Measurements from ENCODE around the gene DCLRE1A. TPM values are rescaled to one million over a fixed set of nuclear protein-coding genes. Genes with fewer than 3 reads are reported as not detected.

The DCLRE1A gene
- total and polyA plus RNA-seq, 2 experiments from 2014 or later = 6.1 to 13.8 TPM

GRCh38 chr10:113879691-113880090 lies 25.8 kb upstream of the DCLRE1A start (continued):
- TF ChIP-seq REST (IDR thresholded peaks at IDR 0.05; ENCODE audit: unreplicated experiment) = no peak
- no peak for TF ChIP-seq EZH2phosphoT487 (IDR thresholded peaks at IDR 0.05; ENCODE audit: unreplicated experiment)
- TF ChIP-seq EZH2 (IDR thresholded peaks at IDR 0.05; ENCODE audit: low read depth, unreplicated experiment) = no peak
- no peak for TF ChIP-seq NANOG (IDR thresholded peaks at IDR 0.05; ENCODE audit: borderline replicate concordance)
- no peak for TF ChIP-seq ZNF462 (CRISPR knock-in tag; IDR thresholded peaks at IDR 0.05)
- no peak for TF ChIP-seq STAT1 (IDR thresholded peaks at IDR 0.05; ENCODE audit: unreplicated experiment)

GRCh38 chr10:113876461-113876860 lies 22.6 kb upstream of the DCLRE1A start:
- no peaks in the 10 kb centered on the region for H3K9me2 ChIP-seq (ENCODE audit: insufficient read depth)
- DNase-seq (ENCODE audit: low spot score) (no peak), ATAC-seq (no peak)
- no peak overlapping the region for H3K4me2 ChIP-seq
- H3K4me3 ChIP-seq = no peak overlapping the region
- H3K79me2 ChIP-seq (replicated peaks; ENCODE audit: insufficient read depth) = peaks cover 53% of the 10 kb centered on the region
- Mint-ChIP-seq H3K9me3 (peaks cover 8% of the 10 kb centered on the region; the same call in 2 of the 3 replicates), H3K4me3 (no peak overlapping the region), H3K36me3 (ENCODE audit: low read depth) (peaks cover 20% of the 10 kb centered on the region), H3K4me1 (peaks cover under 1% of the 10 kb centered on the region; the same call in 2 of the 3 replicates), H3K27ac (no peak overlapping the region), H3K27me3 (ENCODE audit: insufficient read depth, low read depth, poor library complexity) (no peaks in the 10 kb centered on the region)
- H3K36me3 ChIP-seq (ENCODE audit: insufficient read depth) = peaks cover 12% of the 10 kb centered on the region
- no peak overlapping the region for H2AFZ ChIP-seq
- H3K27ac ChIP-seq (ENCODE audit: low read depth) = no peak overlapping the region
- H3F3A ChIP-seq (replicated peaks; ENCODE audit: low read depth) = no peaks in the 10 kb centered on the region
- H4K20me1 ChIP-seq (replicated peaks; ENCODE audit: insufficient read depth) = no peaks in the 10 kb centered on the region; the same call in 1 of the 2 replicates
- no peaks in the 10 kb centered on the region for H3K27me3 ChIP-seq (ENCODE audit: insufficient read depth)
- no peaks in the 10 kb centered on the region for H3K4me1 ChIP-seq (ENCODE audit: insufficient read depth)
- TF ChIP-seq EZH2 (IDR thresholded peaks at IDR 0.05; ENCODE audit: low read depth, unreplicated experiment) (no peak), CTCF (conservative IDR thresholded peaks at IDR 0.05; ENCODE audit: low read depth in 2 of 2) (no peak), JUNB (IDR thresholded peaks at IDR 0.05; ENCODE audit: unreplicated experiment) (no peak), NANOG (IDR thresholded peaks at IDR 0.05; ENCODE audit: borderline replicate concordance) (no peak), REST (IDR thresholded peaks at IDR 0.05; ENCODE audit: unreplicated experiment) (no peak), POLR2AphosphoS5 (IDR thresholded peaks at IDR 0.05; ENCODE audit: low read depth) (no peak)

Measured in GM23338 (cell line).